Stimulated activated CD4-positive, alpha-beta T cell treated with anti-CD3 and anti-CD28 coated beads, Interleukin-2, amount 100 ng/mL, for 48 hours (primary cell): ENCODE data around the gene SHROOM4.

Experiments used
- DNase-seq, 2 donors: peaks; one replicate each; pipeline ENCODE4 v3.0.0-alpha.2; 2020

SHROOM4 gene

GRCh38 chrX:50779694-50780093 lies 34.3 kb downstream of the SHROOM4 start:
- no peak for DNase-seq

GRCh38 chrX:50778272-50778671 lies 35.7 kb downstream of the SHROOM4 start:
- DNase-seq: no peak

- no peak for DNase-seq
These were observed 37.7 kb downstream of the SHROOM4 start for GRCh38 chrX:50776248-50776647.

GRCh38 chrX:50771382-50771781 lies 42.6 kb downstream of the SHROOM4 start:
- no peak for DNase-seq

GRCh38 chrX:50770702-50771101 lies 43.3 kb downstream of the SHROOM4 start:
- no peak for DNase-seq

- no peak for DNase-seq
These were observed 44.5 kb downstream of the SHROOM4 start for GRCh38 chrX:50769389-50770063.

DNA sequence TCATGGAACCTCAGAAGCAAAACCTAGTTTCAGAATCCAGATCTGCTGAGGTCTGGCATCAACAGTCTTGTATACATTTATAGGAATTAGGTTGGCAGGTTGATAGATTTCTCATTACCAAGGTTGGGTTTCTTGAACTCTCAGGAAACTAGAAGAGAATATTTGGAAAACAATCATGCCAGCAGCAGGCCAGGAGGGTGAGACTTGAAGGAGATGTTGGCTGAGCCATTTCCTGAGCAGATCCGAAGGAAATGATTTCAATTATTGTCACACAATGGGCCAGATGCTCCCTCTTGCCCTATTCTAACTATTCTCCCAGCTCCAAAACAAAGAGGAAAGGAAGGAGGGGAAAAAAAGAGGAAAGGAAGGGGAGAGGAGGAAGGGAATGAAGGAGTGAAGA lies 45.2 kb downstream of the SHROOM4 start:
- DNase-seq: no peak

DNA sequence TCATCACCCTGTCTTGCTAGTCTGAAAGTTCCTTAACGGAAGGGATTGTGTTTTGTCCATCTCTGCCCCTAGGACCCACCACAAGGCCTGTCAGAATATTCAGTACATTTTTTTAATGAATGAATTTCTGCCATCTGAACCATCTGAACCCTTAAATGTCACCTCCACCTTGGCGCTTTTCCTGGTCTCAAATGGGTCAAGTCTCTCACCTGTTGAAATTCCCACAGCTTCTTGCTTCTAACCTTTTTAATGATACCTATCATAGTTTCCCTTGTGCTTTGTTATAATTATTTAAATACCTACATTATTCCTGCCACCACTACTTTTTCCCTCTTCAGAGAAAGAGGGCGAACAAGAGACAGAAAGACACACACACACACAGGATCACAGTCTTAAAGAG lies 48.0 kb downstream of the SHROOM4 start:
- DNase-seq: no peak

DNA sequence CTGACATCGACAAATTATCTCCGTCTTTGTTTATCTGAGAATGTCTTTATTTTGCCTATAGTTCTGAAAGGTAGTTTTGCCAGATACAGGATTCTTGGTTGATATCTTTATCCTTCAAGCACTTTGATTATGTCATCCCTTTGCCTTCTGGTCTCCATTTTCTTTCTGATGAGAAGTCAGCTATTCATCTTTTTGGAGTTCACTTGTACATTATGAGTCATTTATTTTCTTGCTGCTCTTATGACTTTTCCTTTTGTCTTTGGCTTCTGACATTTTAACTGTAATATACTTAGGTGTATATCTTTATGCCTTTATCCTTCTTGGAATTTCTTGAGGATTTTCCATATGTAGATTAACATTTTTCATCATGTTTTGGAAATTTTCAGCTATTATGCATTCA lies 51.4 kb downstream of the SHROOM4 start:
- DNase-seq: no peak

- no peak for DNase-seq
These were observed 57.7 kb downstream of the SHROOM4 start for GRCh38 chrX:50756276-50756675.

DNA sequence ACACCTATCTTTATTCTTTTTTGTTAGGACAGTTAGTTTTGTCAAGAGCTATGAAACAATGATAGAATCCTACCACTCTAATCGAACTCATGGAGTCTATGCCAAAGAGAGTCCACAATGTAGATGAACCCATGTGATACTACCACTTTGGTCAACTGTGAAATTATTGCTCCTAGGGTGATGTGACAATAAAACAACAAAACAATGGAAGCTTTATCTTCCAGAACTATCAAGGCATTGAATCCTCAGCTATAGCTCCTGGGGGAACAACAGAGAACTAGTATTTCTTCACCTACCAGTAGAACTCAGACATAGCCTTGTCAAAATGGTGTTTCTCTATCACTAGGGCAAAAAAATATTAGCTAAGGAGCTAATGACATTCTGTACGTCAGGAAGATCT lies 62.9 kb downstream of the SHROOM4 start:
- DNase-seq: no peak

- DNase-seq: no peak
These were observed 66.5 kb downstream of the SHROOM4 start for GRCh38 chrX:50747471-50747900.

DNA sequence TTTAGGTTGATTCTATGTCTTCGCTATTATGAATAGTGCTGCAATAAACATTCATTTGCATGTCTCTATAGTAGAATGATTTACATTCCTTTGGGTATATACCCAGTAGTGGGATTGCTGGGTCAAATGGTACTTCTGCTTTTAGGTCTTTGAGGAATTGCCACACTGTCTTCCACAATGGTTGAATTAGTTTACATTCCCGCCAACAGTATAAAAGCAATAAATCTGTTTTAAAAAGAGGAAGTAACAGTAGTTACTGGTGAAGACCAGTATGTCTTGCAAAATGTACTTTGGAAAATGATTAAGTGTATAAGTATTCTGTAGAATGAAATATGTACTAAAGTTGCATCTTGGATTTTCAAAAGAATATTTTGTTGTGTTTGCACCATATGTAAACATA lies 77.3 kb downstream of the SHROOM4 start:
- no peak for DNase-seq

- DNase-seq: no peak
These were observed 87.7 kb downstream of the SHROOM4 start for GRCh38 chrX:50726296-50726695.

- DNase-seq: no peak
These were observed 88.7 kb downstream of the SHROOM4 start for GRCh38 chrX:50725310-50725709.

DNA sequence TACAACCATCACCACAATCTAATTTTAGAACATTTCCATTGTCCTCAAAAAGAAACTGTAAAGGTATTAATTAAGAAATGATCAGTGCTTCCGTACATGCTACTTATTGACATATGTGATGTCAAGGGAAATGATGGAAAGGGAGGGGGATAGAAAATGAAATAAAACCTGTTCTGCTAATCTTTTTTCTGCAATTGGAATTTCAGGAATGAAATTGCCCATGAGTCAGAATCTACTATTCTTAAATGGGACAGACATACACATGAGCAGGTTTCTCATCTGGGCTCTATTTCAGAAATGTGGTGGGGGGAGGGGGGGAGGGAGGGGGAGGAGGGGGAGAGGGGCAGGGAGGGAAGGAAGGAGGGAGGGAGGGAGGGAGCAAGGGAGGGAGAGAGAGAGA lies 91.0 kb downstream of the SHROOM4 start:
- DNase-seq: no peak

DNA sequence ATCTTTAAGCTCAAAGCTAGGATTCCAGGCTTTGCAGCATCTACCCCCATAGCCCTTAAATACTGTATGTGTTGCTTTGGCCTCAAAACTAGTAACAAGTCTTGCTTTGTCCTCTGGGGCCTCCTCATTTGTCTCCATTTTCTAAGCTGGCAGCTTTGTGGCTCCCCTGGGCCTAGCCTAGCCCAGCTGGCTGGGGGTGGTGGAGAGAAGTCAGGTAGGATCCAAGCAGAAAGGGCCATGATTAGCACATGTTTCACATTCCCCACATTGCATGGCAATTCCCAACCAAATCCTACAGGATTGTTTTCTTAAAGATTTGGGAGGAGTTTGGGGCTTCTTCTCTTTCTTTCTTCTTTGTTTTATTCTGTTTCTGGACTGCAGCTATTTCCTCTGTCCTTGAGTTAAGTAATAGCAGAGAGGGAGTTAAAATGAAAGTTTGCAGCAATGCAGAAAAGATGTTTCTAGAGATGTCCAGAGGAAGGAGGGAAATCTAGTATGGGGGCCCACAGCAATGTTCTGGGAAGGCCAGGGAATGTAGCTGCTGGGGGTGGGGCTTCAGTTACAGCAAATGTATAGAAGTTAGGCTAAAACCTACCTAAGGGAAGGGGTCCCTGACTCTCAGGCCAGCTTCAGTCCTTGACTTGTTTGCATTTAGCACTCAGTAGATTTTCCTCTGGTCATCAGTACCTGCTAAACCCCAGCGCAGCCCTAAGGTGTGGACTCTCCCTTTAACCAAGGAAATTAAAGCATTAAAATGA lies 92.1 kb downstream of the SHROOM4 start:
- DNase-seq: no peak

DNA sequence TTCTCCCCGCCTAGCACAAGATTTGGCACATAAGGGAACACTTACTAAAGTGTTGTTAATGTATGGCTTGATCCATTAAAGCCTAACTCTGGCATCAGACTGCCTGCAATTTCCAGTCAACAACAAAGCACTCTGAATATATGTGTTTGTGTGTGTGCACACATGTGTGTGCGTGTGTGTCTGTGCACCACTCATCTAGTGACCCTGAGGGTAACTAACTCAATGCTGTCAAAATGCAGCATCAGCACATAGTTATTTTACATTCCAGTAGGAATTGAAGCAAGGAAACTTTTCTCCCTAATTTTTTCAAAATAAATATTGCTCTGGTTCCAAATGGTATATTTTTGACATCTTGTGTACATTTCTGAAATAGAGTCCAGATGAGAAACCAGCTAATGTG lies 94.4 kb downstream of the SHROOM4 start:
- DNase-seq: no peak

GRCh38 chrX:50718776-50719175 lies 95.2 kb downstream of the SHROOM4 start:
- DNase-seq: no peak

- DNase-seq: no peak
These were observed 97.3 kb downstream of the SHROOM4 start for GRCh38 chrX:50716706-50717105.

- no peak for DNase-seq
These were observed 101.2 kb downstream of the SHROOM4 start for GRCh38 chrX:50712777-50713176.

DNA sequence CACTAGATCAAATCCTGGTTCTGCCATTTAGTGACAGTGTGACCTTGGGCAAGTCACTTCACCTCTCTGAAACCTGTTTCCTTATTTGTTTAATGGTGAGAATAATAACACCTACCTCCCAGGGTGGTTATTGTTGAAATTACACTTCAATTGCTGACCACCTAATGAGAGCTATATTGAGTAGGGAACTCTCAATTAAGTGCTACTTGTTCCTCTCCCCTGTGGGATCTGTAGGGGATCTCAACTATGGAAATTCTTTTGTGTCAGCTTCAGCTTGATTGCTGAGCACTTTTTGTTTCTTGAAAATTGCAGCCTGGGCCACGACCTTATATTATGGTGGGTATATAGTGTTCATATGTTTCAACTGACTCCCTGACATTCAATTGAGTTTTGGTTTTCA lies 102.1 kb downstream of the SHROOM4 start:
- DNase-seq: no peak

DNA sequence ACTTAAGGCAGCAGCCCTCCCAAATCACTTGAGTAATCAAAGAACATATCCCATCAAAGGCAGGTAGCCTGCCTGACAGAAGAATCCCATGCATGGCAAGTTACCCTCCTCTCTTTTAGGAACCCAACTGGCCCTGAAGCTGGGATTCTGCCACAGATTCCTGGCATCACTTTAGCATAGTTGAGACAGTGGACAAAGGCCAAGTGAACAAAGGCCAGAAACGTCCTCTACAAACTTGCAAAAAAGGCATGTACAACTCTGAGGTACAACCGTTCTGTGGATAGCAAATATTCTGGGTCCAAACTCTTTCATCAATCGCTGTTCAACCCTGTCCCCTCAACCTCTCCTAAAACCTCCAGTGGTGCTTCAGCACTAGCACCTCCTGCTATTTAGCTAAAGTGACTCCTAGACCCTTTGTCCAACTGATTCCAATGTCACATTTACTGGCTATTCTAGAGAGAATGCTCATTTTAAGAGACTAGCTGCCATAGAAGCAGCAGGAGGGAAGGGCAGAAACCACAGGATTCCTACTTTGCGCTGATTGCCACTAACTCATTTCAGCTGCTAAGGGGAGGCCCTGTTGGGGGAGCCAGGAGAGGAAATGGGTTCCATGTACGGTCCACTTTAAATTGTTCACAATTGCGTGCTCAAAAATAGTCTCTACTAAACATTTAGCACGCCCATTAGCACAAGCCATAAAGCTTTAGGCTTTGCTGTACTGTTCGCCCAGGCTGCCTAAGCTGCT lies 105.9 kb downstream of the SHROOM4 start:
- DNase-seq: no peak

GRCh38 chrX:50707405-50707804 lies 106.6 kb downstream of the SHROOM4 start:
- no peak for DNase-seq
